ENCODE results near the gene MAFB.

The MAFB gene

GRCh38 chr20:40646361-40646760 lies 42.7 kb downstream of the MAFB start:
- H3K27me3 ChIP-seq, result peaks cover 26% of the 10 kb centered on the region
- peaks cover 0 to 4% of the 10 kb centered on the region in 2 experiments for H3K4me1 ChIP-seq (ENCODE audit: control insufficient read depth in 1 of 2, insufficient read depth in 1 of 2, low read depth in 1 of 2, low read length in 1 of 2)
- no peaks in the 10 kb centered on the region for H3K9me3 ChIP-seq
- no peak overlapping the region for H3K4me3 ChIP-seq (ENCODE audit: low read depth in 1 of 2, low read length in 1 of 2)
- TF ChIP-seq, protein P1, sequence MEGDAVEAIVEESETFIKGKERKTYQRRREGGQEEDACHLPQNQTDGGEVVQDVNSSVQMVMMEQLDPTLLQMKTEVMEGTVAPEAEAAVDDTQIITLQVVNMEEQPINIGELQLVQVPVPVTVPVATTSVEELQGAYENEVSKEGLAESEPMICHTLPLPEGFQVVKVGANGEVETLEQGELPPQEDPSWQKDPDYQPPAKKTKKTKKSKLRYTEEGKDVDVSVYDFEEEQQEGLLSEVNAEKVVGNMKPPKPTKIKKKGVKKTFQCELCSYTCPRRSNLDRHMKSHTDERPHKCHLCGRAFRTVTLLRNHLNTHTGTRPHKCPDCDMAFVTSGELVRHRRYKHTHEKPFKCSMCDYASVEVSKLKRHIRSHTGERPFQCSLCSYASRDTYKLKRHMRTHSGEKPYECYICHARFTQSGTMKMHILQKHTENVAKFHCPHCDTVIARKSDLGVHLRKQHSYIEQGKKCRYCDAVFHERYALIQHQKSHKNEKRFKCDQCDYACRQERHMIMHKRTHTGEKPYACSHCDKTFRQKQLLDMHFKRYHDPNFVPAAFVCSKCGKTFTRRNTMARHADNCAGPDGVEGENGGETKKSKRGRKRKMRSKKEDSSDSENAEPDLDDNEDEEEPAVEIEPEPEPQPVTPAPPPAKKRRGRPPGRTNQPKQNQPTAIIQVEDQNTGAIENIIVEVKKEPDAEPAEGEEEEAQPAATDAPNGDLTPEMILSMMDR (IDR thresholded peaks at IDR 0.05), result no peak
- no peak overlapping the region for H3K27ac ChIP-seq
- H3K36me3 ChIP-seq, result no peaks in the 10 kb centered on the region

- no peaks in the 10 kb centered on the region for H3K36me3 ChIP-seq
- no peaks in the 10 kb centered on the region for H3K9me3 ChIP-seq
Observed at GRCh38 chr20:40644863-40645262, 44.2 kb downstream of the MAFB start.

DNA sequence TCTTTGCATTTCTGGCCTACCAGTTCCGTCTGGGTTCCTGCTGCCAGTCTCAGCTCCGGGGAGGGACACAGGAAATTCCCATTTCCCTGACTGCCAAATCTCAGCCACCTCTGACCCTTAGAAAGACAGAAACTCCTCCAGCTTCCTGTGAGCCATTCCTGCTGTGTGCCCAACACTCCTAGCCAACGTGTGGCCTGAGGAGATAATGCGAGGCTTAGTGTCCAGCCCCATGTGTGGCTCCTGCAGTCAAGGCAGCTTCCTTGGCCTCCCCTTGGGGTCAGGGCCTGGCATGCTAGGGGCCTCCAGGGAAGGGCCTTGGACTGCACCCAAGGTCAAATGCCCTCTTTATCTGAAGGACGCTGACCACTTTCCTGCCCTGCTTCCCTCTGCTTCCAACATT lies 45.1 kb downstream of the MAFB start:
- H3K9me3 ChIP-seq, result no peaks in the 10 kb centered on the region
- no peak overlapping the region for H3K4me3 ChIP-seq (ENCODE audit: low read depth in 1 of 2, low read length in 1 of 2)
- peaks cover 26% of the 10 kb centered on the region for H3K27me3 ChIP-seq
- TF ChIP-seq, protein P1 (IDR thresholded peaks at IDR 0.05), result no peak
- peaks cover 0 to 10% of the 10 kb centered on the region in 2 experiments for H3K4me1 ChIP-seq (ENCODE audit: control insufficient read depth in 1 of 2, insufficient read depth in 1 of 2, low read depth in 1 of 2, low read length in 1 of 2)
- no peaks in the 10 kb centered on the region for H3K36me3 ChIP-seq
- no peak overlapping the region for H3K27ac ChIP-seq

More at GRCh38 chr20:40644863-40645262, 44.2 kb downstream of the MAFB start:
- TF ChIP-seq, protein P1 (IDR thresholded peaks at IDR 0.05), result no peak
- Histone ChIP-seq H3K4me3 (ENCODE audit: low read depth in 1 of 2, low read length in 1 of 2) (no peak overlapping the region), H3K27me3 (peaks cover 26% of the 10 kb centered on the region), H3K27ac (no peak overlapping the region), H3K4me1 (ENCODE audit: control insufficient read depth in 1 of 2, insufficient read depth in 1 of 2, low read depth in 1 of 2, low read length in 1 of 2) (peaks cover 0 to 10% of the 10 kb centered on the region in 2 experiments)

GRCh38 chr20:40641809-40642208 lies 47.2 kb downstream of the MAFB start:
- Histone ChIP-seq H3K27me3 (peaks cover 11% of the 10 kb centered on the region), H3K27ac (peak overlapping the region; percentile 43), H3K9me3 (no peaks in the 10 kb centered on the region), H3K36me3 (no peaks in the 10 kb centered on the region), H3K4me1 (ENCODE audit: control insufficient read depth in 1 of 2, insufficient read depth in 1 of 2, low read depth in 1 of 2, low read length in 1 of 2) (peaks cover 0 to 10% of the 10 kb centered on the region in 2 experiments), H3K4me3 (ENCODE audit: low read depth in 1 of 2, low read length in 1 of 2) (no peak overlapping the region)
- TF ChIP-seq, protein P1 (IDR thresholded peaks at IDR 0.05), result no peak

DNA sequence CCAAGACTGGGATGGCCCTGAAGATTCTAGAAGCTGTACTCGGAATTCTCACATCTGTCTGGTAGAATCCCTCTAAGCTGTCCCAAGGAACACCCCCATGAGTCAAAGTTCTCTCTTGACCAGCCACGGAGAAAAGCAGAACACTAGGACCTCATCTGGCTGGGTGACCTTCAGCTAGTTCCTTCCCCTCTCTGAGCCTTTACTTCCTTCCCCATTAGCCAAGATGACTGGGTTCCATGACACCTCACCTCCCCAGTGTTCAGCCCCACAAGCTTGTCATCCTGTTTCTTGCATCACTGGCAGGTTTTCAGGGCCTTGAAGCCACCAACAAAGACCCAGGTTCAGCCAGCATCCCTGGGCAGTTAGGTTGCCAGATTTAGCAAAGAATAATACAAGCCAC lies 47.8 kb downstream of the MAFB start:
- Histone ChIP-seq H3K36me3 (no peaks in the 10 kb centered on the region), H3K4me3 (ENCODE audit: low read depth in 1 of 2, low read length in 1 of 2) (no peak overlapping the region), H3K4me1 (ENCODE audit: control insufficient read depth in 1 of 2, insufficient read depth in 1 of 2, low read depth in 1 of 2, low read length in 1 of 2) (peaks cover 0 to 10% of the 10 kb centered on the region in 2 experiments), H3K27ac (peak overlapping the region; percentile 43), H3K9me3 (no peaks in the 10 kb centered on the region), H3K27me3 (peaks cover 5% of the 10 kb centered on the region)
- TF ChIP-seq, protein P1 (IDR thresholded peaks at IDR 0.05), result no peak

DNA sequence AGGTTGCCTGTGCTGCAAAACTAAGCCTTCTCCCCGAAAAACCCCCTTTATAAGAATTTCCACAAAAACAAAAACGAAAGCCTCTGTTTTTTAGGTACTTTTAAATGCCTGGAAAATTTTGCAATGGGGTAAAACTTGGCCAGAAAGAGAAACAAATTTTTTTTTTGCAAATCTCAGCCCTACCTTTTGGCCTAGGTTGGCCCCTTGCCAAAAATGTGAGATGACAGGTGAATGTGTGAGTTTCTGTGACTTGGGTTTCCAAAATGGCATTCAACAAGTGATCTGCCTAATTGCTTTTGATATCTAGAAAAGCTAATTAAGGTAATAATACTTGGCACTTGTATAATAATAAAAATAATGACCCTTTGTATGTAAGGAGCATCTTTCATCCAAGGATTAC lies 48.4 kb downstream of the MAFB start:
- no peak overlapping the region for H3K4me3 ChIP-seq (ENCODE audit: low read depth in 1 of 2, low read length in 1 of 2)
- H3K9me3 ChIP-seq, result no peaks in the 10 kb centered on the region
- H3K27ac ChIP-seq, result no peak overlapping the region
- peaks cover 2% of the 10 kb centered on the region for H3K27me3 ChIP-seq
- H3K4me1 ChIP-seq (ENCODE audit: control insufficient read depth in 1 of 2, insufficient read depth in 1 of 2, low read depth in 1 of 2, low read length in 1 of 2), result peaks cover 0 to 10% of the 10 kb centered on the region in 2 experiments
- no peaks in the 10 kb centered on the region for H3K36me3 ChIP-seq
- TF ChIP-seq, protein P1 (IDR thresholded peaks at IDR 0.05), result no peak

Measured in neutrophil (primary cell).